Measurements from ENCODE around the gene WDR46. TPM values are rescaled to one million over a fixed set of nuclear protein-coding genes. Genes with fewer than 3 reads are reported as not detected.

WDR46 gene
- total RNA-seq, 1 donor from 2014 or later: 95.2 TPM

Small RNAs within 50 kb of the gene (microRNA-seq; reads per million reads assigned to microRNA genes)
- gene MIR6834 (not detected), gene MIR6873 (not detected)

Other genes with a start within 250 kb of the WDR46 start
- gene HLA-DPA1, start 215.6 kb downstream of the WDR46 start, total RNA-seq: 0.27 and 0.68 TPM in 2 replicates
- gene HLA-DPB1, start 213.2 kb downstream of the WDR46 start, total RNA-seq: 0.19 TPM in 1 of 2 replicates, not detected in the other
- 0.96 and 1.9 TPM in 2 replicates for gene COL11A2, start 96.8 kb downstream of the WDR46 start, total RNA-seq
- gene RXRB, start 88.6 kb downstream of the WDR46 start, total RNA-seq: 29.3 and 36.9 TPM in 2 replicates
- 95.9 and 162 TPM in 2 replicates for gene SLC39A7, start 88.4 kb downstream of the WDR46 start, total RNA-seq
- 9.4 and 15.9 TPM in 2 replicates for gene HSD17B8, start 84.6 kb downstream of the WDR46 start, total RNA-seq
- gene RING1, start 80.7 kb downstream of the WDR46 start, total RNA-seq: 21.6 and 21.8 TPM in 2 replicates
- gene VPS52, start 17.4 kb downstream of the WDR46 start, total RNA-seq: 45.9 and 51.2 TPM in 2 replicates
- 1,802 and 1,984 TPM in 2 replicates for gene RPS18, start 17.2 kb downstream of the WDR46 start, total RNA-seq
- 0.21 TPM in 1 of 2 replicates, not detected in the other for gene B3GALT4, start 12.1 kb downstream of the WDR46 start, total RNA-seq
- 61.0 and 71.6 TPM in 2 replicates for gene PFDN6, start 362 bp upstream of the WDR46 start, total RNA-seq
- 27.9 and 31.0 TPM in 2 replicates for gene RGL2, start 9.7 kb upstream of the WDR46 start, total RNA-seq
- gene TAPBP, start 24.8 kb upstream of the WDR46 start, total RNA-seq: 66.3 and 69.2 TPM in 2 replicates
- 19.0 and 22.6 TPM in 2 replicates for gene ZBTB22, start 28.5 kb upstream of the WDR46 start, total RNA-seq
- 37.6 and 39.6 TPM in 2 replicates for gene DAXX, start 33.7 kb upstream of the WDR46 start, total RNA-seq
- 0.35 and 0.52 TPM in 2 replicates for gene KIFC1, start 102.6 kb upstream of the WDR46 start, total RNA-seq
- gene PHF1, start 121.8 kb upstream of the WDR46 start, total RNA-seq: 54.4 and 55.5 TPM in 2 replicates
- 163 and 189 TPM in 2 replicates for gene CUTA, start 128.9 kb upstream of the WDR46 start, total RNA-seq
- 2.7 and 2.8 TPM in 2 replicates for gene SYNGAP1, start 130.8 kb upstream of the WDR46 start, total RNA-seq
- 3.6 and 5.2 TPM in 2 replicates for gene ZBTB9, start 165.3 kb upstream of the WDR46 start, total RNA-seq